ENCODE measurements around the gene GPR15. TPM values are rescaled to one million over a fixed set of nuclear protein-coding genes. Genes with fewer than 3 reads are reported as not detected.

GPR15 gene
- total RNA-seq, 4 donors from 2014 or later, result 0.44 TPM; not detected in 3

- DNase-seq (ENCODE audit: low spot score), result no peak
- TF ChIP-seq CTCF (IDR thresholded peaks at IDR 0.05), result no peak
- ATAC-seq (ENCODE audit: low FRiP score), result no peak
These were observed 19.5 kb downstream of the GPR15 start for GRCh38 chr3:98551236-98551635.

- no peak for TF ChIP-seq CTCF (IDR thresholded peaks at IDR 0.05)
- DNase-seq (ENCODE audit: low spot score) (no peak), ATAC-seq (ENCODE audit: low FRiP score) (no peak)
These were observed 20.0 kb downstream of the GPR15 start for GRCh38 chr3:98551754-98552153.

- DNase-seq (ENCODE audit: low spot score) (no peak), ATAC-seq (ENCODE audit: low FRiP score) (no peak)
- TF ChIP-seq CTCF (IDR thresholded peaks at IDR 0.05), result no peak
These were observed 20.6 kb downstream of the GPR15 start for GRCh38 chr3:98552232-98553020.

GRCh38 chr3:98553021-98553563 is 21.3 kb downstream of the GPR15 start:
- ATAC-seq (ENCODE audit: low FRiP score) (no peak), DNase-seq (ENCODE audit: low spot score) (no peak)
- TF ChIP-seq CTCF (IDR thresholded peaks at IDR 0.05), result no peak

- ATAC-seq (ENCODE audit: low FRiP score), result no peak
- no peak for DNase-seq (ENCODE audit: low spot score)
- no peak for TF ChIP-seq CTCF (IDR thresholded peaks at IDR 0.05)
These were observed 22.0 kb downstream of the GPR15 start for GRCh38 chr3:98553753-98554152.

- TF ChIP-seq CTCF (IDR thresholded peaks at IDR 0.05), result no peak
- DNase-seq (ENCODE audit: low spot score) (no peak), ATAC-seq (ENCODE audit: low FRiP score) (no peak)
These were observed 22.8 kb downstream of the GPR15 start for GRCh38 chr3:98554580-98554979.

GRCh38 chr3:98555025-98555379 is 23.2 kb downstream of the GPR15 start:
- ATAC-seq (ENCODE audit: low FRiP score) (no peak), DNase-seq (ENCODE audit: low spot score) (no peak)
- no peak for TF ChIP-seq CTCF (IDR thresholded peaks at IDR 0.05)
